KMS-11 (cell line): ENCODE results near the gene PHF21A.

Experiments
- H2AFZ ChIP-seq: fragments of 200-600 bp; sonication (generic); 2 replicates; pipeline ENCODE4 v1.6.1; 2016; ENCODE audit warnings: antibody characterized with exemption, mixed run types, low read depth
- H3K27ac ChIP-seq: fragments of 200-600 bp; sonication (generic); 2 replicates; pipeline ENCODE4 v1.6.1; 2016; ENCODE audit warnings: mild to moderate bottlenecking, mixed run types
- H3K27me3 ChIP-seq: fragments of 200-600 bp; sonication (generic); 2 replicates; pipeline ENCODE4 v1.6.1; 2017; ENCODE audit warnings: mild to moderate bottlenecking, low read depth, mixed run types, moderate library complexity; ENCODE audit not compliant: insufficient read depth
- H3K36me3 ChIP-seq: fragments of 200-600 bp; sonication (generic); 2 replicates; pipeline ENCODE4 v1.6.1; 2017; ENCODE audit warnings: mild to moderate bottlenecking, mixed run types; ENCODE audit not compliant: insufficient read depth
- H3K4me1 ChIP-seq: fragments of 200-600 bp; sonication (generic); 2 replicates; pipeline ENCODE4 v1.6.1; 2016; ENCODE audit warnings: mild to moderate bottlenecking, low read depth, mixed run types; ENCODE audit not compliant: poor library complexity, severe bottlenecking
- H3K4me2 ChIP-seq: fragments of 200-600 bp; sonication (generic); 2 replicates; pipeline ENCODE4 v1.7.0; 2016; ENCODE audit warnings: mild to moderate bottlenecking, mixed run types
- H3K4me3 ChIP-seq: fragments of 200-600 bp; sonication (generic); IDR thresholded peaks from 2 replicates; pipeline ENCODE4 v1.6.1; 2017; ENCODE audit warnings: low read depth, low read length, mixed read lengths; ENCODE audit not compliant: insufficient read depth
- H3K79me2 ChIP-seq: fragments of 200-600 bp; sonication (generic); 2 replicates; pipeline ENCODE4 v1.6.1; 2016; ENCODE audit warnings: low read depth, mixed run types; ENCODE audit not compliant: insufficient read depth
- H3K9ac ChIP-seq: fragments of 200-600 bp; sonication (generic); 2 replicates; pipeline ENCODE4 v1.6.1; 2016; ENCODE audit warnings: mild to moderate bottlenecking, mixed run types
- H4K20me1 ChIP-seq: fragments of 200-600 bp; sonication (generic); 2 replicates; pipeline ENCODE4 v1.6.1; 2016; ENCODE audit warnings: mild to moderate bottlenecking, mixed run types; ENCODE audit not compliant: insufficient read depth
- TF ChIP-seq, protein P1 (sequence below): fragments of 200-600 bp; sonication (generic); conservative IDR thresholded peaks from 2 replicates; pipeline ENCODE4 v1.6.1; 2017; ENCODE audit warnings: low read depth, mild to moderate bottlenecking, antibody characterized with exemption, low read length, moderate library complexity, mixed read lengths

Gene PHF21A

DNA sequence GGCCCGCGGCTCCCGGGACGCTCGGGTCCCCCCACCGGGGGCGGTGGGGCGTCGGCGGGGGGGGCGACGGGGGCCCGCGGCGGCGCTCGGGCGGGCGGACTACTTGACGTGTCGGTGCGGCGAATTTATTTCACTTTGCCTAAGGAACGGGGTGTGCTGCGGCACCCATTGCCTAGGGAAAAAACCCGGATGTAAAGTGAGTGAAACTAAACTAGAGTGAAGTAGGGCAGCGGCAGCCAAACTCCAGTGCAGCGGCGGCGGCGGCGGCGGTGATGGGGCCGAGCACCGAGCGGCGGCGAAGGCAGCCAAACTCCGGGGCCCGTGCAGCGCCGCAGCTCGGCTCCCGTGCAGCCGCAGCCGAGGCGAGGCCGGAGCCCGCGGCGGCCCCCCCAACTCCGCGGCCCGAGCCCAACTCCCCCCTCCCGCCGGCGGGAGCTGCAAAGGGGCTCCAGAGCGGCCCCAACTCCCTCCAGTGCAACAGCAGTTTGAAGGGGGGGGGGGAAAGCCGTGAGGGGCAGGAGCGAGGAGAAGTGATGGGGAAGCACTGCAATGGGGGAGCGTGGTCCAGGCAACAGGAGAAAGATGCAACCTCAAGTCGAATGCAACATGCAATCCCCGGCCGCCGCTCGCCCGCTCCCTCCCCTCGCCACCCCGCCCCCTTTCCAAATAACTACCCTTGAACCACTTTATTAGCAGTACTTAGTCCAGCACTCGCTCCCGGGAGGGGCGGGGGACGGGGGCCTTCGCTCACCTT lies 647 bp upstream of the PHF21A start:
- Histone ChIP-seq H3K79me2 (peaks cover 24% of the 10 kb centered on the region), H3K27ac (peak overlapping the region; percentile 70), H3K27me3 (no peaks in the 10 kb centered on the region), H3K36me3 (no peaks in the 10 kb centered on the region), H3K4me2 (peak overlapping the region; percentile 85), H3K4me1 (peaks cover 45% of the 10 kb centered on the region), H3K4me3 (no peak overlapping the region), H3K9ac (peak overlapping the region; percentile 59), H4K20me1 (no peaks in the 10 kb centered on the region), H2AFZ (peak overlapping the region; percentile 93)
- TF ChIP-seq, protein P1, sequence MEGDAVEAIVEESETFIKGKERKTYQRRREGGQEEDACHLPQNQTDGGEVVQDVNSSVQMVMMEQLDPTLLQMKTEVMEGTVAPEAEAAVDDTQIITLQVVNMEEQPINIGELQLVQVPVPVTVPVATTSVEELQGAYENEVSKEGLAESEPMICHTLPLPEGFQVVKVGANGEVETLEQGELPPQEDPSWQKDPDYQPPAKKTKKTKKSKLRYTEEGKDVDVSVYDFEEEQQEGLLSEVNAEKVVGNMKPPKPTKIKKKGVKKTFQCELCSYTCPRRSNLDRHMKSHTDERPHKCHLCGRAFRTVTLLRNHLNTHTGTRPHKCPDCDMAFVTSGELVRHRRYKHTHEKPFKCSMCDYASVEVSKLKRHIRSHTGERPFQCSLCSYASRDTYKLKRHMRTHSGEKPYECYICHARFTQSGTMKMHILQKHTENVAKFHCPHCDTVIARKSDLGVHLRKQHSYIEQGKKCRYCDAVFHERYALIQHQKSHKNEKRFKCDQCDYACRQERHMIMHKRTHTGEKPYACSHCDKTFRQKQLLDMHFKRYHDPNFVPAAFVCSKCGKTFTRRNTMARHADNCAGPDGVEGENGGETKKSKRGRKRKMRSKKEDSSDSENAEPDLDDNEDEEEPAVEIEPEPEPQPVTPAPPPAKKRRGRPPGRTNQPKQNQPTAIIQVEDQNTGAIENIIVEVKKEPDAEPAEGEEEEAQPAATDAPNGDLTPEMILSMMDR = no peak

DNA sequence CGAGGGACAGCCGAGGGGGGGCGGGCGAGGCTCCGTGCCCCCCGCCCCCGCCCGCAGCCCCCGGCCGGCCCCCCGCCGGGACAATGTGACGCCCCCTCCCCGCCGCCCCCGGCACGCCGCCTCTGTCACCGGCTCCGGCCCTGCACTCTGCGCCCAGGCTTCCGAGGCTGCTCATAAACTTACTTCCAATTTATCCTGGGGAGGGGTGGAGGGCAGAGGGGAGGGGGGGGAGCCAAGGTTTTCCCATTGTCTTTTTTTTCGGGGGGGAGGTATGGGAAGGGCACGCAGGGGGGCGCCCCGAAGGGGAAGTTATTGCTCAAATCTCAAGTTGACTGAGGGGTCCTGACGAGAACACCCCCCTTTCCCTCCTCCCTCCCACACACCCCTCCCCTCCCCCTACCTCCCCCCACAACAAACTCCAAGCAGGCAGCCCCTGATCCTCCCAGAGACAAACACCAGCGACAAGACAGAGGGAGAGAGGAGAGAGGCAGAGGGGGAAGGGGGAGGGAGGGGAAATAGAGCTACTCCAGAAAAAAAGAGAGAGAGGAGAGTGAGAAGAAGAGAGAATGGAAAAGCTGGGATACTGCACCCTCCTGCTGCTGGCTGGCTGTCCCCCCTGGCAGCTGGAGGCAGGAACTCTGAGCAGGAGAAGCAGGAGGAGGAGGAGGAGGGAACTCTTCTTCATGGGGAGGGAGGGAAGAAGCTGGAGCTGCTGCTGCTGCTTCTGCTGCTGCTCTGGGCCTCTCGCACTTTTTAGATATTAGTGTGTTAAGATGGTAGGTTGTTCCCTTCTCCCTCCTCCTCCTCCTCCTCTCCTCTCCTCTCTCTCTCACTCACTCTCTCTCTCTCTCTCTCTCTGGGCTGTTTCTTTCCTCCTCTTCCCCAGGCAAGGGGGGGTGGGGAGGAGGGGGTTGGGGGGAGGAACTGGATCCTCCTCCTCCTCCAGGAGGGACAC lies 631 bp downstream of the PHF21A start:
- Histone ChIP-seq H3K9ac (peak overlapping the region; percentile 42; the same call in 1 of the 2 replicates), H3K4me1 (peaks cover 51% of the 10 kb centered on the region), H3K4me2 (peak overlapping the region; percentile 40; the same call in 1 of the 2 replicates), H4K20me1 (no peaks in the 10 kb centered on the region), H3K4me3 (no peak overlapping the region), H3K27ac (peak overlapping the region; percentile 61), H3K79me2 (peaks cover 37% of the 10 kb centered on the region), H3K36me3 (no peaks in the 10 kb centered on the region), H3K27me3 (no peaks in the 10 kb centered on the region), H2AFZ (peak overlapping the region; percentile 53; the same call in 1 of the 2 replicates)
- TF ChIP-seq, protein P1 = no peak

DNA sequence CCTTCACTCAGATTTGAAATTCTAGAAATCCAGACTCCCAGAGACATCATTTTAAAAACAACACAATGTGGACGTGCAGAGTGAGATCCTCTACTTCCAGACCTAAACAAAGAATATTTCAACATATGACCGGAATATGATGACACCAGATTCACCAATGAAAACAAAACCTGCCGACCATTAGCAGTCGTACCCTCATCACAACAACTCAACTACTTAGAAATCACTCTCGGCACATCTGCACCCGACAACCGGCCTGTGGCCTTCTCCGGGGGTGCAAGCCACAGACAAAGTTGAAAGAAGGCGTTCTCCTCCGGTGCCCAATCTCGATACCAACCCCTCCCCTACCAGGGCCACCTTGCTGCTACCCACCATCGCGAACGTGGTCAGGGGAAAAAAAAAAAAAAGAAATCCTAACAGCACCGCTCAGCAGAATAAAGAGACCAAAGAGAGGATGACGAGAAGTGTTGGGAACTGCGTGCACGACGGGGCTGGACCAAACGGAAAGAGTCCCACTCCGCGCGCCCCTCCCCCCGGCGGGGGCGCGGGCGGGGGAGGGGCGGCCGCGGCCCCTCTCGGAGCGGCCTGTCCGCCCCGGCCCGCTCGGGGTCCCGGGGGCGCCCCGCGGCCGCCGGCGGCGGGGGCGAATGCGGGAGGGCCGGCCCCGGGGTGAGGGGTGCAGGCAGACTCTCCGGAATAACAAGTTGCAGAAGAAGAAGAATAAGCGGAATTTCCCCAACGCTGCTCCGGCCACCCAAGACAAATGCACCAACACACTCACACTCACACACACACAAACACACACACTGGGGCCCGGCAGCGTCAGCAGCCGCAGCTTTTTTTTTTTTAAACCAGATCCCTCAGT lies 1.7 kb downstream of the PHF21A start:
- H3K27ac ChIP-seq = peak overlapping the region; percentile 84
- TF ChIP-seq, protein P1 = no peak
- no peak overlapping the region for H3K4me3 ChIP-seq
- H3K36me3 ChIP-seq = no peaks in the 10 kb centered on the region
- peak overlapping the region; percentile 63 for H2AFZ ChIP-seq
- H3K4me1 ChIP-seq = peaks cover 58% of the 10 kb centered on the region
- H3K79me2 ChIP-seq = peaks cover 48% of the 10 kb centered on the region
- no peaks in the 10 kb centered on the region for H4K20me1 ChIP-seq
- H3K27me3 ChIP-seq = no peaks in the 10 kb centered on the region
- H3K9ac ChIP-seq = peak overlapping the region; percentile 61
- peak overlapping the region; percentile 90 for H3K4me2 ChIP-seq

DNA sequence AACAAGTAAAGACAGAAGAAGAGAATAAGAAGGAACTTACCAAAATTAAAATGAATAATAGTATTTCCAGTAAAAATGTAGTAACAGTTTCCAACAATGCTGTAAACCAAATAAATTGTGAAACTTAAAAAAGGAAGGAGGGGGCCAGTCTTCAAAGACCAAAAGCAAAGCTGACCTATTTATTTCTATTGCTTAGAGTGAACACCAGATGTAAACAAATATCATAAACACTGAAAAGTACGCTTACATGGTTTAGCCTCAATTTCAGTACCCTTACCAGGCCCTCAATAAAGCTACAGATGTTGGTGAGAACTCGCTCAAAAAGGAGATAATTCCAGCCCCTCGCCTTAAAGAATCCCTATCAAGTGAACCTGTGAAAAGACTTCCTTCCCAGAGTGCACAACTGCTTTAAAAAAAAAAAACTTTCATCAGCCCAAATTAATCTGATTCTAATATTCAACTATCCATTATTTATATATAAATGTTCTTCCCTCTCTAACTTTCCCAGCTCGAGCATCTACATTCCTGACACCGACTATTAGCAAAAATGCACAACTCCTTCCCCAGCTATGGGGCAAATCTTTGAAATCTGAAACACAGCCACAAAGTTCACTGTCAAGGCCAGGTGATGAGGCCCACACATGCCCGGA lies 2.4 kb downstream of the PHF21A start:
- H3K36me3 ChIP-seq = no peaks in the 10 kb centered on the region
- H3K27me3 ChIP-seq = no peaks in the 10 kb centered on the region
- H3K4me1 ChIP-seq = peaks cover 63% of the 10 kb centered on the region
- peak overlapping the region; percentile 90 for H3K4me2 ChIP-seq
- H3K4me3 ChIP-seq = no peak overlapping the region
- peak overlapping the region; percentile 61 for H3K9ac ChIP-seq
- H2AFZ ChIP-seq = peak overlapping the region; percentile 63
- peaks cover 55% of the 10 kb centered on the region for H3K79me2 ChIP-seq
- H4K20me1 ChIP-seq = no peaks in the 10 kb centered on the region
- TF ChIP-seq, protein P1 = no peak
- H3K27ac ChIP-seq = peak overlapping the region; percentile 84
